A673 (cell line): ENCODE results near the gene PAQR9. TPM values are rescaled to one million over a fixed set of nuclear protein-coding genes. Genes with fewer than 3 reads are reported as not detected.

Experiments used
- BruUV-seq: library from RNA; stranded (reverse); fragments of 400-500 nt; replicated peaks from 2 replicates; lab custom pipeline; 2021; lab: Mats Ljungman, UMichigan
- CTCF ChIA-PET: fragments of 300-600 bp; sonication (Branson Sonifier 250); formaldehyde crosslinking; loops from one replicate; lab custom pipeline; 2022; ENCODE audit warnings: antibody characterized with exemption; lab: Charles Lee
- POLR2A ChIA-PET: fragments of 300-600 bp; sonication (Branson Sonifier 250); formaldehyde crosslinking; loops from one replicate; lab custom pipeline; 2022; ENCODE audit warnings: antibody characterized with exemption; ENCODE audit not compliant: low non-redundant PET; lab: Charles Lee
- DNase-seq: peaks from one replicate; pipeline ENCODE4 v3.0.0-alpha.2; 2015; ENCODE audit warnings: low spot score
- H3K27ac ChIP-seq: fragments of 200-600 bp; sonication (generic); 2 replicates; pipeline ENCODE4 v1.5.1; 2016; ENCODE audit warnings: mixed run types, low read depth, mild to moderate bottlenecking, mixed read lengths, antibody characterized with exemption, low read length; ENCODE audit not compliant: poor library complexity, severe bottlenecking
- H3K27me3 ChIP-seq: fragments of 200-600 bp; sonication (generic); replicated peaks from 2 replicates; pipeline ENCODE4 v1.6.1; 2017; ENCODE audit warnings: mixed run types, low read depth, mild to moderate bottlenecking, mixed read lengths, antibody characterized with exemption, low read length; ENCODE audit not compliant: insufficient read depth, poor library complexity
- H3K36me3 ChIP-seq: fragments of 200-600 bp; sonication (generic); 2 replicates; pipeline ENCODE4 v1.6.1; 2016; ENCODE audit warnings: mixed run types, mild to moderate bottlenecking, mixed read lengths, antibody characterized with exemption, low read length; ENCODE audit not compliant: insufficient read depth, poor library complexity, severe bottlenecking
- H3K4me1 ChIP-seq: fragments of 200-600 bp; sonication (generic); 2 replicates; pipeline ENCODE4 v1.6.1; 2017; ENCODE audit warnings: mixed run types, mild to moderate bottlenecking, mixed read lengths, antibody characterized with exemption, low read length; ENCODE audit not compliant: insufficient read depth, poor library complexity, severe bottlenecking
- H3K4me3 ChIP-seq: fragments of 200-600 bp; sonication (generic); 2 replicates; pipeline ENCODE4 v1.5.1; 2016; ENCODE audit warnings: low read depth, mixed run types, mild to moderate bottlenecking, mixed read lengths, low read length; ENCODE audit not compliant: poor library complexity, severe bottlenecking
- H3K9me3 ChIP-seq: fragments of 200-600 bp; sonication (generic); 2 replicates; pipeline ENCODE4 v1.6.1; 2016; ENCODE audit warnings: mixed run types, low read depth, mild to moderate bottlenecking, mixed read lengths, antibody characterized with exemption, low read length; ENCODE audit not compliant: poor library complexity, severe bottlenecking
- CTCF ChIP-seq: fragments of 300-800, 200-600 bp; sonication (generic); conservative IDR thresholded peaks from 2 replicates; pipeline ENCODE4 v1.5.1; 2017; ENCODE audit warnings: low read depth, mild to moderate bottlenecking, antibody characterized with exemption, low read length, moderate library complexity, mixed read lengths
- EZH2 ChIP-seq: fragments of 200-600 bp; sonication (generic); IDR thresholded peaks from 2 replicates; pipeline ENCODE4 v1.6.1; 2017; ENCODE audit warnings: borderline replicate concordance, low read depth, mild to moderate bottlenecking, mixed read lengths, antibody characterized with exemption, low read length; ENCODE audit not compliant: poor library complexity, severe bottlenecking
- intact Hi-C: fragments of 100-400 bp; cut with micrococcal nuclease; formaldehyde crosslinking; loops from one replicate; pipeline ENCODE4 v1.10.0; 2022; ENCODE audit not compliant: unreplicated experiment
- total RNA-seq: library from RNA; stranded (reverse); gene quantifications from 2 replicates; pipeline ENCODE4 v1.2.3, GENCODE V29; 2021

The PAQR9 gene
- total RNA-seq, 1 experiment from 2014 or later: 0.19 TPM

- H3K4me1 ChIP-seq: no peaks in the 10 kb centered on the region
- H3K36me3 ChIP-seq: no peaks in the 10 kb centered on the region
- TF ChIP-seq EZH2 (no peak), CTCF (no peak)
- no peak for DNase-seq
- H3K27ac ChIP-seq: no peak overlapping the region
- H3K9me3 ChIP-seq: no peaks in the 10 kb centered on the region
- H3K27me3 ChIP-seq: no peaks in the 10 kb centered on the region
- intact Hi-C loops: no loop called here
- no TSS peak for BruUV-seq
- POLR2A ChIA-PET: no interaction called here
- no peak overlapping the region for H3K4me3 ChIP-seq
- CTCF ChIA-PET: no interaction called here
Observed at GRCh38 chr3:142973217-142974009, 9.9 kb upstream of the PAQR9 start.

- H3K4me3 ChIP-seq: no peak overlapping the region
- BruUV-seq: no TSS peak
- no peaks in the 10 kb centered on the region for H3K4me1 ChIP-seq
- DNase-seq: no peak
- no peak overlapping the region for H3K27ac ChIP-seq
- intact Hi-C loops: no loop called here
- ChIA-PET POLR2A (no interaction called here), CTCF (no interaction called here)
- TF ChIP-seq CTCF (no peak), EZH2 (no peak)
- H3K36me3 ChIP-seq: no peaks in the 10 kb centered on the region
- no peaks in the 10 kb centered on the region for H3K27me3 ChIP-seq
- no peaks in the 10 kb centered on the region for H3K9me3 ChIP-seq
Observed at GRCh38 chr3:142972092-142972753, 8.7 kb upstream of the PAQR9 start.

GRCh38 chr3:142971431-142971830 is 8.0 kb upstream of the PAQR9 start:
- no peak overlapping the region for H3K27ac ChIP-seq
- ChIA-PET CTCF (no interaction called here), POLR2A (no interaction called here)
- no peaks in the 10 kb centered on the region for H3K36me3 ChIP-seq
- BruUV-seq: no TSS peak
- DNase-seq: no peak
- H3K4me3 ChIP-seq: no peak overlapping the region
- TF ChIP-seq CTCF (no peak), EZH2 (no peak)
- H3K4me1 ChIP-seq: no peaks in the 10 kb centered on the region
- H3K9me3 ChIP-seq: no peaks in the 10 kb centered on the region
- intact Hi-C loops: no loop called here
- H3K27me3 ChIP-seq: peaks cover 3% of the 10 kb centered on the region
